ENCODE results near the gene NHEJ1. TPM values are rescaled to one million over a fixed set of nuclear protein-coding genes. Genes with fewer than 3 reads are reported as not detected.

The NHEJ1 gene
- total and polyA plus RNA-seq, 2 of the 13 experiments (the other 11 are each of a cell fraction or from before 2014, with no cell fraction given), result 30.0 to 30.7 TPM

DNA sequence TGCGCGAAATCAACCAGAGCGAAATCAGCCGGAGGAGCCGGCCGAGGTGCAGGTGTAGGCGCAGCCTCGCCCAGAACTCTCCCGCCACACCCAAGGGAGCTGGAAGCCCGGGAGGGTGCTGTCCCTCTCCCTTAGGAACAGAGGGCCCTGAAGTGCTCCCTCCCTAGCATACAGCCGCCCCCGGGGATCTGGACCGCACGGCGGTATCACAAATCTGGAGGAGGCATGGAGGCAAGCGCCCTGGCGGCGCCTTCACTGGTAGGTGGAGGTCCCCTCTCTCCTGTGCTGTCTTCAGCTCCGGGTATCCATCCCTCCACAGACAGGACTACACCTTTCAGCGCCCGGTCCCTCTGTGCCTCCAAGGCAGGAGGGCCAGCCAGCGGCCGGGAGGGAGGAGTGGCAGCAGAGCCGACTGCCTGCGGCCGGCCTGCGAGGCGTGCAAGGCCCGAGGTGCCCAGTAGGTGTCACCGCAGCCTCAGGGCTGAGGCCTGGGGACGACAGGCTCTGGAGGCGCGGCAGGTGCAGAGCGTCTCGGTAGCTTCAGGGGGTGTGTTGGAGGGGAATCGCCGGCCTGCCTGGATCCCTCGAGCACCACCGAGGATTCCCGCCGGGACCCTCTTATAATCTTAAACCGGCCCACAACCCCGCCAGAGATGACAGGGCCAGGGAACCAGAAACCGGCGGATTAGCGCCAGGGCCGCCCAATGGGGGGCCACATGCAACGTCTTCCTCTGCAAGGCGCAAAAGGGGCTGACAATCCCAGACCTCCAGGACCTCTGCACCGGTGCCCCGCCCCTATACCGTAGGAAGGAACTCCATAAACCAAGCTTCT is 102.7 kb downstream of the NHEJ1 start (continued):
- TF ChIP-seq, protein P1, sequence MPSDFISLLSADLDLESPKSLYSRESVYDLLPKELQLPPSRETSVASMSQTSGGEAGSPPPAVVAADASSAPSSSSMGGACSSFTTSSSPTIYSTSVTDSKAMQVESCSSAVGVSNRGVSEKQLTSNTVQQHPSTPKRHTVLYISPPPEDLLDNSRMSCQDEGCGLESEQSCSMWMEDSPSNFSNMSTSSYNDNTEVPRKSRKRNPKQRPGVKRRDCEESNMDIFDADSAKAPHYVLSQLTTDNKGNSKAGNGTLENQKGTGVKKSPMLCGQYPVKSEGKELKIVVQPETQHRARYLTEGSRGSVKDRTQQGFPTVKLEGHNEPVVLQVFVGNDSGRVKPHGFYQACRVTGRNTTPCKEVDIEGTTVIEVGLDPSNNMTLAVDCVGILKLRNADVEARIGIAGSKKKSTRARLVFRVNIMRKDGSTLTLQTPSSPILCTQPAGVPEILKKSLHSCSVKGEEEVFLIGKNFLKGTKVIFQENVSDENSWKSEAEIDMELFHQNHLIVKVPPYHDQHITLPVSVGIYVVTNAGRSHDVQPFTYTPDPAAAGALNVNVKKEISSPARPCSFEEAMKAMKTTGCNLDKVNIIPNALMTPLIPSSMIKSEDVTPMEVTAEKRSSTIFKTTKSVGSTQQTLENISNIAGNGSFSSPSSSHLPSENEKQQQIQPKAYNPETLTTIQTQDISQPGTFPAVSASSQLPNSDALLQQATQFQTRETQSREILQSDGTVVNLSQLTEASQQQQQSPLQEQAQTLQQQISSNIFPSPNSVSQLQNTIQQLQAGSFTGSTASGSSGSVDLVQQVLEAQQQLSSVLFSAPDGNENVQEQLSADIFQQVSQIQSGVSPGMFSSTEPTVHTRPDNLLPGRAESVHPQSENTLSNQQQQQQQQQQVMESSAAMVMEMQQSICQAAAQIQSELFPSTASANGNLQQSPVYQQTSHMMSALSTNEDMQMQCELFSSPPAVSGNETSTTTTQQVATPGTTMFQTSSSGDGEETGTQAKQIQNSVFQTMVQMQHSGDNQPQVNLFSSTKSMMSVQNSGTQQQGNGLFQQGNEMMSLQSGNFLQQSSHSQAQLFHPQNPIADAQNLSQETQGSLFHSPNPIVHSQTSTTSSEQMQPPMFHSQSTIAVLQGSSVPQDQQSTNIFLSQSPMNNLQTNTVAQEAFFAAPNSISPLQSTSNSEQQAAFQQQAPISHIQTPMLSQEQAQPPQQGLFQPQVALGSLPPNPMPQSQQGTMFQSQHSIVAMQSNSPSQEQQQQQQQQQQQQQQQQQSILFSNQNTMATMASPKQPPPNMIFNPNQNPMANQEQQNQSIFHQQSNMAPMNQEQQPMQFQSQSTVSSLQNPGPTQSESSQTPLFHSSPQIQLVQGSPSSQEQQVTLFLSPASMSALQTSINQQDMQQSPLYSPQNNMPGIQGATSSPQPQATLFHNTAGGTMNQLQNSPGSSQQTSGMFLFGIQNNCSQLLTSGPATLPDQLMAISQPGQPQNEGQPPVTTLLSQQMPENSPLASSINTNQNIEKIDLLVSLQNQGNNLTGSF (CRISPR knock-in tag; IDR thresholded peaks at IDR 0.05), result no peak
- TF ChIP-seq ZNF609 (CRISPR knock-in tag; IDR thresholded peaks at IDR 0.05; ENCODE audit: borderline replicate concordance), result no peak
- TF ChIP-seq ZC3H13 (CRISPR knock-in tag; IDR thresholded peaks at IDR 0.05), result no peak
- no peak for TF ChIP-seq SRY (CRISPR knock-in tag; IDR thresholded peaks at IDR 0.05)
- 0 out of 2 replicates have a peak, but pooled peaks have one; percentile 25 for TF ChIP-seq TGIF2 (CRISPR knock-in tag; IDR thresholded peaks at IDR 0.05)
- TF ChIP-seq ELF3 (CRISPR knock-in tag; IDR thresholded peaks at IDR 0.05), result 0 out of 2 replicates have a peak, but pooled peaks have one; percentile 33
- no peak for TF ChIP-seq NFYB (CRISPR knock-in tag; IDR thresholded peaks at IDR 0.05)
- TF ChIP-seq WIZ (CRISPR knock-in tag; IDR thresholded peaks at IDR 0.05), result no peak
- TF ChIP-seq ZNF543 (CRISPR knock-in tag; IDR thresholded peaks at IDR 0.05), result no peak
- no peak for TF ChIP-seq ZFP36 (IDR thresholded peaks at IDR 0.05; ENCODE audit: borderline replicate concordance, low read depth, low read length, partially characterized antibody)
- peak; percentile 56 for TF ChIP-seq SAP130 (CRISPR knock-in tag; IDR thresholded peaks at IDR 0.05; ENCODE audit: low read depth)
- TF ChIP-seq ATF7 (IDR thresholded peaks at IDR 0.05), result no peak
- TF ChIP-seq ATF7 (CRISPR knock-in tag; IDR thresholded peaks at IDR 0.05), result no peak; the same call in 1 of the 2 replicates
- no peak for TF ChIP-seq ZNF75D (CRISPR knock-in tag; IDR thresholded peaks at IDR 0.05; ENCODE audit: borderline replicate concordance)
- no peak for TF ChIP-seq ZNF556 (CRISPR knock-in tag; IDR thresholded peaks at IDR 0.05; ENCODE audit: borderline replicate concordance)
- TF ChIP-seq ARID2 (CRISPR knock-in tag; IDR thresholded peaks at IDR 0.05; ENCODE audit: borderline replicate concordance), result no peak
- no peak; the same call in 1 of the 2 replicates for TF ChIP-seq IRX3 (CRISPR knock-in tag; IDR thresholded peaks at IDR 0.05; ENCODE audit: borderline replicate concordance, low read depth)
- no peak for TF ChIP-seq MATR3 (CRISPR knock-in tag; IDR thresholded peaks at IDR 0.05)
- TF ChIP-seq GZF1 (CRISPR knock-in tag; IDR thresholded peaks at IDR 0.05), result no peak
- peak; percentile 49; the same call in 1 of the 2 replicates for TF ChIP-seq BRD4 (CRISPR knock-in tag; IDR thresholded peaks at IDR 0.05)
- TF ChIP-seq ZNF333 (CRISPR knock-in tag; IDR thresholded peaks at IDR 0.05; ENCODE audit: borderline replicate concordance), result no peak

Measured in HepG2 (cell line).